Measurements from ENCODE around the gene MYBBP1A.

DNA sequence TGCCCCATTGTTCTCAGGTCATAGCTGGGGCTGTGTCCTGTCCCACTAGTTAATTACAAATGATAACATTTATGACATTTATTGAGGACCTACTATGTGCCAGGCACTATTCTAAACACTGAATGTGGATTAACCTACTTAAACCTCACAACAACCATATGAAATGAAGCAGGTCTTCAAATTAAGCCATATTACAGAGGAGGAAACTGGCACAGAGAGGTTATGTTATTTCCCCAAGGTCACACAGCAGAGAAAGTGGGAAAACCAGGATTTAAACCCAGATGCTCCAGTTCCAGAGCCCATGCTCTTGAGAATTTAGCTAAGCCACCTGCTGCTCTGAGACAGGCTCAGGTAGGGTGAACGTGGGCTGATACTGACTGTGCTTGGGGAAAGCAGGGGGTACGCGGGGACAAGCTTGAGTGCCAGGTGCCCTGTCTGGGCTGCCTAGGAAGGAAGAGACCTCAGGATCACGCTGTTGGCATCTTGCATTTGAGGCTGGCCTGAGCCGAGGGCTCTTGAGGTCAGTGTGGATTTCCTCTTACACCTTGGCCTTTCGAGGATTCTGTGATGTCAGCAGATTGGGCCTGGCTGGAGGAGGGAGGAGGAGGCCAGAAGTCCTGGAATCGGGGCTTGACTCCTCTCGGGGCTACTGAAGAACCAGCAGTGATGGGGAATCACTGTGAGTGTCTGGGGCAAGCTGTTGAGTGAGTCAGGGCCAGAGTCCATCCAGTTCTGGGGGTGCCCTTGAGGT, 47.6 kb downstream of the MYBBP1A start:
- TF ChIP-seq, protein P1, sequence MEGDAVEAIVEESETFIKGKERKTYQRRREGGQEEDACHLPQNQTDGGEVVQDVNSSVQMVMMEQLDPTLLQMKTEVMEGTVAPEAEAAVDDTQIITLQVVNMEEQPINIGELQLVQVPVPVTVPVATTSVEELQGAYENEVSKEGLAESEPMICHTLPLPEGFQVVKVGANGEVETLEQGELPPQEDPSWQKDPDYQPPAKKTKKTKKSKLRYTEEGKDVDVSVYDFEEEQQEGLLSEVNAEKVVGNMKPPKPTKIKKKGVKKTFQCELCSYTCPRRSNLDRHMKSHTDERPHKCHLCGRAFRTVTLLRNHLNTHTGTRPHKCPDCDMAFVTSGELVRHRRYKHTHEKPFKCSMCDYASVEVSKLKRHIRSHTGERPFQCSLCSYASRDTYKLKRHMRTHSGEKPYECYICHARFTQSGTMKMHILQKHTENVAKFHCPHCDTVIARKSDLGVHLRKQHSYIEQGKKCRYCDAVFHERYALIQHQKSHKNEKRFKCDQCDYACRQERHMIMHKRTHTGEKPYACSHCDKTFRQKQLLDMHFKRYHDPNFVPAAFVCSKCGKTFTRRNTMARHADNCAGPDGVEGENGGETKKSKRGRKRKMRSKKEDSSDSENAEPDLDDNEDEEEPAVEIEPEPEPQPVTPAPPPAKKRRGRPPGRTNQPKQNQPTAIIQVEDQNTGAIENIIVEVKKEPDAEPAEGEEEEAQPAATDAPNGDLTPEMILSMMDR (conservative IDR thresholded peaks at IDR 0.05; ENCODE audit: low read depth in 2 of 2): no peak
- TF ChIP-seq CREB1 (CRISPR knock-in tag; IDR thresholded peaks at IDR 0.05; ENCODE audit: low read depth) (no peak), POLR2AphosphoS5 (IDR thresholded peaks at IDR 0.05; ENCODE audit: low read depth) (no peak), EZH2 (IDR thresholded peaks at IDR 0.05; ENCODE audit: low read depth, unreplicated experiment) (no peak), STAT1 (IDR thresholded peaks at IDR 0.05; ENCODE audit: unreplicated experiment) (no peak), JUNB (IDR thresholded peaks at IDR 0.05; ENCODE audit: unreplicated experiment) (no peak), EZH2phosphoT487 (IDR thresholded peaks at IDR 0.05; ENCODE audit: unreplicated experiment) (no peak)
- TF ChIP-seq, protein P2, sequence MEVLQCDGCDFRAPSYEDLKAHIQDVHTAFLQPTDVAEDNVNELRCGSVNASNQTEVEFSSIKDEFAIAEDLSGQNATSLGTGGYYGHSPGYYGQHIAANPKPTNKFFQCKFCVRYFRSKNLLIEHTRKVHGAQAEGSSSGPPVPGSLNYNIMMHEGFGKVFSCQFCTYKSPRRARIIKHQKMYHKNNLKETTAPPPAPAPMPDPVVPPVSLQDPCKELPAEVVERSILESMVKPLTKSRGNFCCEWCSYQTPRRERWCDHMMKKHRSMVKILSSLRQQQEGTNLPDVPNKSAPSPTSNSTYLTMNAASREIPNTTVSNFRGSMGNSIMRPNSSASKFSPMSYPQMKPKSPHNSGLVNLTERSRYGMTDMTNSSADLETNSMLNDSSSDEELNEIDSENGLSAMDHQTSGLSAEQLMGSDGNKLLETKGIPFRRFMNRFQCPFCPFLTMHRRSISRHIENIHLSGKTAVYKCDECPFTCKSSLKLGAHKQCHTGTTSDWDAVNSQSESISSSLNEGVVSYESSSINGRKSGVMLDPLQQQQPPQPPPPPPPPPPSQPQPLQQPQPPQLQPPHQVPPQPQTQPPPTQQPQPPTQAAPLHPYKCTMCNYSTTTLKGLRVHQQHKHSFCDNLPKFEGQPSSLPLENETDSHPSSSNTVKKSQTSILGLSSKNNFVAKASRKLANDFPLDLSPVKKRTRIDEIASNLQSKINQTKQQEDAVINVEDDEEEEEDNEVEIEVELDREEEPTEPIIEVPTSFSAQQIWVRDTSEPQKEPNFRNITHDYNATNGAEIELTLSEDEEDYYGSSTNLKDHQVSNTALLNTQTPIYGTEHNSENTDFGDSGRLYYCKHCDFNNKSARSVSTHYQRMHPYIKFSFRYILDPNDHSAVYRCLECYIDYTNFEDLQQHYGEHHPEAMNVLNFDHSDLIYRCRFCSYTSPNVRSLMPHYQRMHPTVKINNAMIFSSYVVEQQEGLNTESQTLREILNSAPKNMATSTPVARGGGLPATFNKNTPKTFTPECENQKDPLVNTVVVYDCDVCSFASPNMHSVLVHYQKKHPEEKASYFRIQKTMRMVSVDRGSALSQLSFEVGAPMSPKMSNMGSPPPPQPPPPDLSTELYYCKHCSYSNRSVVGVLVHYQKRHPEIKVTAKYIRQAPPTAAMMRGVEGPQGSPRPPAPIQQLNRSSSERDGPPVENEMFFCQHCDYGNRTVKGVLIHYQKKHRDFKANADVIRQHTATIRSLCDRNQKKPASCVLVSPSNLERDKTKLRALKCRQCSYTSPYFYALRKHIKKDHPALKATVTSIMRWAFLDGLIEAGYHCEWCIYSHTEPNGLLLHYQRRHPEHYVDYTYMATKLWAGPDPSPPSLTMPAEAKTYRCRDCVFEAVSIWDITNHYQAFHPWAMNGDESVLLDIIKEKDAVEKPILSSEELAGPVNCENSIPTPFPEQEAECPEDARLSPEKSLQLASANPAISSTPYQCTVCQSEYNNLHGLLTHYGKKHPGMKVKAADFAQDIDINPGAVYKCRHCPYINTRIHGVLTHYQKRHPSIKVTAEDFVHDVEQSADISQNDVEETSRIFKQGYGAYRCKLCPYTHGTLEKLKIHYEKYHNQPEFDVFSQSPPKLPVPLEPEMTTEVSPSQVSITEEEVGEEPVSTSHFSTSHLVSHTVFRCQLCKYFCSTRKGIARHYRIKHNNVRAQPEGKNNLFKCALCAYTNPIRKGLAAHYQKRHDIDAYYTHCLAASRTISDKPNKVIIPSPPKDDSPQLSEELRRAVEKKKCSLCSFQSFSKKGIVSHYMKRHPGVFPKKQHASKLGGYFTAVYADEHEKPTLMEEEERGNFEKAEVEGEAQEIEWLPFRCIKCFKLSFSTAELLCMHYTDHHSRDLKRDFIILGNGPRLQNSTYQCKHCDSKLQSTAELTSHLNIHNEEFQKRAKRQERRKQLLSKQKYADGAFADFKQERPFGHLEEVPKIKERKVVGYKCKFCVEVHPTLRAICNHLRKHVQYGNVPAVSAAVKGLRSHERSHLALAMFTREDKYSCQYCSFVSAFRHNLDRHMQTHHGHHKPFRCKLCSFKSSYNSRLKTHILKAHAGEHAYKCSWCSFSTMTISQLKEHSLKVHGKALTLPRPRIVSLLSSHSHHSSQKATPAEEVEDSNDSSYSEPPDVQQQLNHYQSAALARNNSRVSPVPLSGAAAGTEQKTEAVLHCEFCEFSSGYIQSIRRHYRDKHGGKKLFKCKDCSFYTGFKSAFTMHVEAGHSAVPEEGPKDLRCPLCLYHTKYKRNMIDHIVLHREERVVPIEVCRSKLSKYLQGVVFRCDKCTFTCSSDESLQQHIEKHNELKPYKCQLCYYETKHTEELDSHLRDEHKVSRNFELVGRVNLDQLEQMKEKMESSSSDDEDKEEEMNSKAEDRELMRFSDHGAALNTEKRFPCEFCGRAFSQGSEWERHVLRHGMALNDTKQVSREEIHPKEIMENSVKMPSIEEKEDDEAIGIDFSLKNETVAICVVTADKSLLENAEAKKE (CRISPR knock-in tag; IDR thresholded peaks at IDR 0.05): no peak
- TF ChIP-seq, protein P3, sequence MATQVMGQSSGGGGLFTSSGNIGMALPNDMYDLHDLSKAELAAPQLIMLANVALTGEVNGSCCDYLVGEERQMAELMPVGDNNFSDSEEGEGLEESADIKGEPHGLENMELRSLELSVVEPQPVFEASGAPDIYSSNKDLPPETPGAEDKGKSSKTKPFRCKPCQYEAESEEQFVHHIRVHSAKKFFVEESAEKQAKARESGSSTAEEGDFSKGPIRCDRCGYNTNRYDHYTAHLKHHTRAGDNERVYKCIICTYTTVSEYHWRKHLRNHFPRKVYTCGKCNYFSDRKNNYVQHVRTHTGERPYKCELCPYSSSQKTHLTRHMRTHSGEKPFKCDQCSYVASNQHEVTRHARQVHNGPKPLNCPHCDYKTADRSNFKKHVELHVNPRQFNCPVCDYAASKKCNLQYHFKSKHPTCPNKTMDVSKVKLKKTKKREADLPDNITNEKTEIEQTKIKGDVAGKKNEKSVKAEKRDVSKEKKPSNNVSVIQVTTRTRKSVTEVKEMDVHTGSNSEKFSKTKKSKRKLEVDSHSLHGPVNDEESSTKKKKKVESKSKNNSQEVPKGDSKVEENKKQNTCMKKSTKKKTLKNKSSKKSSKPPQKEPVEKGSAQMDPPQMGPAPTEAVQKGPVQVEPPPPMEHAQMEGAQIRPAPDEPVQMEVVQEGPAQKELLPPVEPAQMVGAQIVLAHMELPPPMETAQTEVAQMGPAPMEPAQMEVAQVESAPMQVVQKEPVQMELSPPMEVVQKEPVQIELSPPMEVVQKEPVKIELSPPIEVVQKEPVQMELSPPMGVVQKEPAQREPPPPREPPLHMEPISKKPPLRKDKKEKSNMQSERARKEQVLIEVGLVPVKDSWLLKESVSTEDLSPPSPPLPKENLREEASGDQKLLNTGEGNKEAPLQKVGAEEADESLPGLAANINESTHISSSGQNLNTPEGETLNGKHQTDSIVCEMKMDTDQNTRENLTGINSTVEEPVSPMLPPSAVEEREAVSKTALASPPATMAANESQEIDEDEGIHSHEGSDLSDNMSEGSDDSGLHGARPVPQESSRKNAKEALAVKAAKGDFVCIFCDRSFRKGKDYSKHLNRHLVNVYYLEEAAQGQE (IDR thresholded peaks at IDR 0.05; ENCODE audit: unreplicated experiment): no peak
